Tibial nerve (tissue), 4 donors: ENCODE data around the gene ZNF653. TPM values are rescaled to one million over a fixed set of nuclear protein-coding genes. Genes with fewer than 3 reads are reported as not detected.

ENCODE experiments used
- DNase-seq, 2 donors: peaks; one replicate each; pipeline ENCODE4 v3.0.0-alpha.2; 2019; ENCODE audit warnings: low spot score in 2 of 2
- H3K27ac ChIP-seq, 4 donors: fragments of 200-600 bp; sonication (generic) in 3 of 4; one replicate each; pipeline ENCODE4 v1.5.1; 2017 to 2019; ENCODE audit warnings: mild to moderate bottlenecking in 1 of 4
- H3K27me3 ChIP-seq, 2 donors: fragments of 200-600 bp; sonication (generic) in 1 of 2; one replicate each; pipeline versions ENCODE4 v1.5.1 to v1.6.0; 2017 to 2019
- H3K36me3 ChIP-seq, 3 donors: fragments of 200-600 bp; sonication (generic); one replicate each; pipeline ENCODE4 v1.5.1; 2018 to 2019
- H3K4me1 ChIP-seq, 4 donors: fragments of 200-600 bp; sonication (generic) in 3 of 4; one replicate each; pipeline ENCODE4 v1.5.1; 2017 to 2019
- H3K4me3 ChIP-seq, 4 donors: fragments of 200-600 bp; sonication (generic) in 3 of 4; one replicate each; pipeline ENCODE4 v1.5.1; 2017 to 2019; ENCODE audit warnings: mild to moderate bottlenecking in 1 of 4, moderate library complexity in 1 of 4
- H3K9me3 ChIP-seq, 4 donors: fragments of 200-600 bp; sonication (generic) in 3 of 4; one replicate each; pipeline ENCODE4 v1.5.1; 2017 to 2019
- EP300 ChIP-seq, 2 donors: sonication (generic); formaldehyde crosslinking; IDR thresholded peaks; one replicate each; pipeline ENCODE4 v1.6.1; 2017; ENCODE audit warnings: antibody characterized with exemption in 2 of 2, mild to moderate bottlenecking in 1 of 2
- POLR2A ChIP-seq, 2 donors: fragments of 450-650 bp; IDR thresholded peaks; one replicate each; pipeline ENCODE4 v1.6.1; 2017; ENCODE audit warnings: antibody characterized with exemption in 2 of 2, mild to moderate bottlenecking in 2 of 2, moderate library complexity in 2 of 2
- WGBS, 2 donors: methylation state at CpG; one replicate each; pipeline ENCODE4 v1.1.5; 2018; 5-methylcytosine and 5-hydroxymethylcytosine counted together
- total RNA-seq, 4 donors: library from RNA; depleted of rRNA; stranded (reverse); fragments of >200 nt; gene quantifications; one replicate each; pipeline ENCODE4 v1.1.0, GENCODE V29; 2016
- TF ChIP-seq, protein P1 (sequence below), 5 experiments: fragments of 200-600 bp in 3 of 5; fragments of 450-650 bp in 2 of 5; sonication (generic) in 3 of 5; IDR thresholded peaks; one replicate each; pipeline ENCODE4 v1.5.1; 2016 to 2019; ENCODE audit warnings: antibody characterized with exemption in 5 of 5, mild to moderate bottlenecking in 3 of 5, moderate library complexity in 2 of 5

ZNF653 gene
- total RNA-seq, 4 donors from 2014 or later, result 7.2 to 22.9 (median 11.7) TPM

DNA sequence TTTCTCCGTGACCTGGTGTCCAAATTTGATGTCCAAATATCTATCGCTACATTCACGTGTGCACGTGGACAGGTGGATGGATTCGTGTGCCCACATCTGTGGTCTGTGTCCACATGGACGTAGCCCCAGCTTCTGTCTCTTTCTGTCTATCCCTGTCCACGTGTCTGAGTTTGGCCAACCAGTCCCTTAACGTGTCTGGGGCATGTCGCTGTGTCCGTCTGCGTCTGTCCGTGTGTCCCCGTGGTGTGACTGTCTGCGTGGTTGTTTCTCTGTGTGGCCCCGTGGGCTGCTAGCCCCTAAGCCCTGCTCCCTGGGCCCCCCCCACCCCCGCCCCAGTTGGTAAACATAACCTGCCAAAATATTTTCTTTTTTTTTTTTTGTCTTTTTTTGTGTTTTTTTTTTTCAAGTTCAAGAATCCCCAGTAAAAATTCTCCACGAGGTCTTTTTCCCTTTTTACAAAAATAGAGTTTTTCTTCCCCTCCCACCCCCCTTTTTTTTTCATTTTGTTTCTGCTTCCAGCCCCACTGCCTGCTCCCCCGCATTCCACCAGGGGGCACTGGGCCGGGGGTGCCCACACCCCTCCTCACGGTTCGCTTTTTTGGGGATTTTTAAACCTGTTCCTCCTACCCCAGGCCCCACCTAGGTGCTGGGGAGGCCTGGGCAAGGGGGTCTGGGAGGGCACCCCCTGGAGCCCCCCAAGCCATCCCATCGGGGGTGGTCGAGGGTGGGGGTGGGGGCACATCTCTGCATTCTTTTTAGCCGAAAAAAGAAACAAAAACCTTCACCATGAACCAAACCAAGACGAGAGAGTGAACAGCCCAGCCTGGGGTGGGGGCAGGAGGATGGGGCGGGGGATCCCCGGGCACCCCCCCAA lies 51.9 kb downstream of the ZNF653 start:
- TF ChIP-seq POLR2A (IDR thresholded peaks at IDR 0.05) (no peak), EP300 (IDR thresholded peaks at IDR 0.05) (no peak)
- TF ChIP-seq, protein P1, sequence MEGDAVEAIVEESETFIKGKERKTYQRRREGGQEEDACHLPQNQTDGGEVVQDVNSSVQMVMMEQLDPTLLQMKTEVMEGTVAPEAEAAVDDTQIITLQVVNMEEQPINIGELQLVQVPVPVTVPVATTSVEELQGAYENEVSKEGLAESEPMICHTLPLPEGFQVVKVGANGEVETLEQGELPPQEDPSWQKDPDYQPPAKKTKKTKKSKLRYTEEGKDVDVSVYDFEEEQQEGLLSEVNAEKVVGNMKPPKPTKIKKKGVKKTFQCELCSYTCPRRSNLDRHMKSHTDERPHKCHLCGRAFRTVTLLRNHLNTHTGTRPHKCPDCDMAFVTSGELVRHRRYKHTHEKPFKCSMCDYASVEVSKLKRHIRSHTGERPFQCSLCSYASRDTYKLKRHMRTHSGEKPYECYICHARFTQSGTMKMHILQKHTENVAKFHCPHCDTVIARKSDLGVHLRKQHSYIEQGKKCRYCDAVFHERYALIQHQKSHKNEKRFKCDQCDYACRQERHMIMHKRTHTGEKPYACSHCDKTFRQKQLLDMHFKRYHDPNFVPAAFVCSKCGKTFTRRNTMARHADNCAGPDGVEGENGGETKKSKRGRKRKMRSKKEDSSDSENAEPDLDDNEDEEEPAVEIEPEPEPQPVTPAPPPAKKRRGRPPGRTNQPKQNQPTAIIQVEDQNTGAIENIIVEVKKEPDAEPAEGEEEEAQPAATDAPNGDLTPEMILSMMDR (IDR thresholded peaks at IDR 0.05), result peak in 2 of 5 experiments; percentile 17

DNA sequence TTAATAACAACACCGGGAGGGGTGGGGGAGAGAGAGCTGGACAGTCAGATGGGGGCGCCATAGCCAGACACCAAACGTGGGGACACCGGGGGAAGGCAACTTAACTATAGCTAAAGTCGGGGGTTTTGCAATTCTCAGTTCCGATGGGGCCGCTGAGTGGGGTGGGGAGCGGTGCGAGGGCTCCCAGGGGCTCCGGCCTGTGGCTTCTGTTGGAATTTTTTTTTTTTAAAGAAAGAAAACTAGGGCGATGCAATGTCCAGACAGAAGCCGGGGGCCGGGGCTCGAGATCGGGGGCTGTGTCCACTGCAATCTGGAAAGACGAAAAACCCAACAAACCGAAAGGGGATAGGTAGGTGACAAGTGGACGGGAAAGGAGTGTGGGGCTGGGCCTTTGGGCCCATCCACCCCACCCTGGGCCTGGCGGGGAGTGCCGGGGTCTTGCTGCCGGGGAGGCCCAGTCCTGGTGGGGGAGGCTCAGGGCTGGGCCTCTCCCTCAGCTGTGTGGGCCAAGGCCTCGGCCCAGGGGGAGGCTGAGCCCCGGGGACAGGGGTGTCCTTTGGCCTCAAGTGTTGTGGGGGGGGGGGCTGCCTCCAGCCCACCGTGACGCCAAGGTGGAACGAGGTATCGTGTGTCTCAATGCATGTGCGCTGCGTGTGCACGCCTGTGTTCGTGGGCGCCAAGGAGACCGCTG lies 52.9 kb downstream of the ZNF653 start:
- TF ChIP-seq, protein P1 (IDR thresholded peaks at IDR 0.05), result no peak
- TF ChIP-seq EP300 (IDR thresholded peaks at IDR 0.05), result no peak
- no peak for TF ChIP-seq POLR2A (IDR thresholded peaks at IDR 0.05)
- no peak overlapping the region for H3K4me3 ChIP-seq
- peaks cover 0 to 34% (median 7%) of the 10 kb centered on the region in 3 donors for H3K36me3 ChIP-seq
- H3K27me3 ChIP-seq, result peaks cover 0 to 17% of the 10 kb centered on the region in 2 donors
- no peaks in the 10 kb centered on the region for H3K9me3 ChIP-seq
- H3K4me1 ChIP-seq, result peaks cover 0 to 16% (median 2%) of the 10 kb centered on the region in 4 donors
- H3K27ac ChIP-seq, result no peak overlapping the region
- no peak for DNase-seq
- 63 to 66% methylated on average over 30 to 31 of the region's 33 CpGs for WGBS, 2 donors

More for the DNA sequence above, 51.9 kb downstream of the ZNF653 start:
- no peak for DNase-seq
- H3K27ac ChIP-seq, result no peak overlapping the region
- no peaks in the 10 kb centered on the region for H3K9me3 ChIP-seq
- H3K36me3 ChIP-seq, result peaks cover 0 to 24% (median 3%) of the 10 kb centered on the region in 3 donors
- peaks cover 0 to 16% (median 2%) of the 10 kb centered on the region in 4 donors for H3K4me1 ChIP-seq
- 54 to 56% methylated on average over 27 of the region's 27 CpGs for WGBS, 2 donors
- no peak overlapping the region for H3K4me3 ChIP-seq
- peaks cover 0 to 23% of the 10 kb centered on the region in 2 donors for H3K27me3 ChIP-seq

DNA sequence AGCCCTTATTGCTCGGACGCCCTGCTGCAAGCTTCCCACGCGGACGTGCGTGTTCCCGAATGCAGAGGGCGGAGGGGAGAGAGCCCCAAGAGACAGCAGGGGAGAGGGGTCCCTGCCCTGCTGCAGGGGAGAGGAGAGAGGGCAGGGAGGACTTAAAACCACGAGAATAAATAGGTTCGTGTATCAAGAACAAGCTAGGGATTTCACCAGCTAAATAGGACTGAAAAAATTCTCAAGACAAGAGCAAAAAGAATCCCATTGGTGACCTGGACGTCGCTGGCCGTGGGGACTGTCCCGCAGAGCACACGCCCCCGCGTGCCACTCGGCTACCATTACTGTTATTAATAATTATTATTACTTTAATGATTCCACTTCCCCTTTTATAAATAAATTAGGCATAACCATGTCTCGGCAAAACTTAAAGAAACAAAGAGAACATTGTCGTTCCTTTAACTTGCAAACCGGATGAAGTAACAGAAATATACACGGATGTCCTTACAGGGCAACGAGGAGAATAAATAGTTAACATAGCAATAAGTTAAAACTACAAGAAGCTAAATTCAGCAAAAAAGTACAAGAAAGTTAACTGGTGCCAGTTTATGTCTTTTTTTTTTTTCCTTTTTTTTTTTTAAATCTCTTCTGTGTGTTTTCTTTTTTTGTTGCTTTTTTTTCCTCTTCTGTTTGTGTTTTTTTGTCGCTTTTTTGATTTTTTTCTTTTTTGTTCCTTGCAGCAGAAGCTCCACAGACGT lies 53.6 kb downstream of the ZNF653 start:
- Histone ChIP-seq H3K27me3 (peaks cover 0 to 17% of the 10 kb centered on the region in 2 donors), H3K4me3 (no peak overlapping the region), H3K36me3 (peaks cover 0 to 41% (median 7%) of the 10 kb centered on the region in 3 donors), H3K4me1 (peaks cover 0 to 16% (median 2%) of the 10 kb centered on the region in 4 donors), H3K27ac (no peak overlapping the region), H3K9me3 (no peaks in the 10 kb centered on the region)
- TF ChIP-seq EP300 (IDR thresholded peaks at IDR 0.05), result no peak
- 13 to 16% methylated on average over 25 of the region's 25 CpGs for WGBS, 2 donors
- DNase-seq, result no peak

DNA sequence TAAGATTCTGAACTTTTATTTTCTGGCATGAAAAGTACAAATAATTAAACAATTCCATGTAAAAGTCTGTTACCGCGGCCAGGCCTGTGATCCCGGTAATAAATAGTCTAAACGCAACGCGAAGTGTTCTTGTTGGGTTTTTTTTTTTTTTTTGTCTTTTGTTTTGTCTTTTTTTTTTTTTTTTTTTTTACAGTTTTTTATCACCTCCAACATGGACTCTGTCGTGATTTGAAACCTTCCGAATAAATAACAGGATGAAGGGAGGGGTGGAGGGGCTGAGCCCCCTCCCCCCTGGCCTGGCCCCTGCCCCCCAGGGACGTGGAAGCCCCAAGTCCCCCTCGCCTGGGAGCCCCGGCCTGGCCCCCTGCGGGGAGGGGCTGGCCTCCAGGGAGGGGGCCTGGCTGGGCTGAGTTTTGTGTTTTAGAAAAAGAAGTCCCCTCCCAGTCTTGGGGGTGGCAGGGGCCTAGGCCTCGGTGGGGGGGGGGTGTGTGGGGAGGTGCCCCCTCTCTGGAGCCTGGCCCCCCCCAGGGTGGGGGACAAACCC lies 54.2 kb downstream of the ZNF653 start:
- WGBS, 2 donors, result 22 to 26% methylated on average over 11 to 13 of the region's 13 CpGs
- peaks cover 0 to 17% of the 10 kb centered on the region in 2 donors for H3K27me3 ChIP-seq
- no peak overlapping the region for H3K27ac ChIP-seq
- H3K9me3 ChIP-seq, result no peaks in the 10 kb centered on the region
- H3K36me3 ChIP-seq, result peaks cover 0 to 47% (median 10%) of the 10 kb centered on the region in 3 donors
- no peak for DNase-seq
- peaks cover 0 to 16% (median 2%) of the 10 kb centered on the region in 4 donors for H3K4me1 ChIP-seq
- no peak overlapping the region for H3K4me3 ChIP-seq
- TF ChIP-seq EP300 (IDR thresholded peaks at IDR 0.05), result no peak
- TF ChIP-seq, protein P1 (IDR thresholded peaks at IDR 0.05), result no peak
- no peak for TF ChIP-seq POLR2A (IDR thresholded peaks at IDR 0.05)
